ENCODE data around the gene SCN2A.

DNA sequence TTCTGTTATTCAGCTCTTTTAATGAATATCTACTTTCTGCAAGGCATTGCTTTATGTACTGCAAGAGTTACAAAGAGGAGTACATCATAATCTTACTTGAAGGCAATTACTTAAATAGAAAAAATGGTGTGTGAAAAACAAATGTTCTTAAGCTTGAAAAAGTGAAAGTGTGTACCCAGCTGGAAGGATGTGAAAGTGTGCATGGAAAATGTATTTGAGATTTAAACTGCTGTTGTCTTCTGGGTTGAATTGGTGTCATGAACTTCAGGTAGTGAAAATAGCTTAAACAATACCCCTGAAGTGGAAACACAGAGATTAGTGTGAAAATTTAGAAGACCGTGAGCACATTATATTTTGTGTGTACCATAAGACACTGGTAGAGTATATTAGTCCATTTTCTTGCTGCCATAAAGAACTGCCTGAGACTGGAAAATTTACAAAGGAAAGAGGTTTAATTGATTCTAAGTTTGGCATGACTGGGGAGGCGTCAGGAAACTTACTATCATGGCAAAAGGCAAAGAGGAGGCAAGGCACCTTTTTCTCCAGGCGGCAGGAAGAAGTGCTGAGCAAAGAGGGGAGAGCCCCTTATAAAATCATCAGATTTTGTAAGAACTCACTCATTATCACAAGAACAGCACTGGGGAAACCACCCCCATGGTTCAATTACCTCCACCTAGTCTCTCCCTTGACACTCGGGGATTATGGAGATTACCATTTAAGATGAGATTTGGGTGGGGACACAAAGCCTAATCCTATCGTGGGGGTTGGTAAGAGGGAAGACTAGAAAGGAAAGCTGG lies 38.8 kb downstream of the SCN2A start:
- no peak for TF ChIP-seq POLR2A (IDR thresholded peaks at IDR 0.05; ENCODE audit: low read depth, low read length)
- no peak for TF ChIP-seq TAF1 (IDR thresholded peaks at IDR 0.05; ENCODE audit: borderline replicate concordance, low read depth, low read length)

Data from GM12892 (cell line).